NCI-H146 (cell line): ENCODE results near the gene SWAP70.
"Not testable (repeated sequence)": the region's sequence is repeated elsewhere in the genome, so short reads cannot be mapped to it uniquely, and the experiment has no call there.

Source experiments
- DNase-seq: peaks from one replicate; lab custom pipeline; 2025; lab: John Stamatoyannopoulos, UW

The SWAP70 gene

DNA sequence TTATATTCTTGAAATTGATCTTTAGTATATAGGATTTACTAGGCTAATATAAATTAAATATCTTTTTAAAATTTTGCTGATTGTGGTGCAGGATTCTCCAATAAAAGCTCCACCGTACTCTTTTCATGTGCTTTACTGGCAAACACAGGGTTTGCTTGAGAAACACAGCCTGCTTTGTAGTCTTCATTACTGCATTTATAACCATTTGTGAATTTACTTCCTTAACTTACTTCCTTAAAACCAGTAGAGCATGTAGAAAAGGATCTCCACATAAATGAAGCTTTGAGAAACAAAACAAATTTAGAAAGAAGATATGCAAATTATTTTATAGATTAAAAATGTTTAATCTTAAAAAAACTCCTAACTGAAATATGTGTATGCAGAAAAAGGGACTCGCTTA is 28.8 kb downstream of the SWAP70 start:
- DNase-seq: no peak

DNA sequence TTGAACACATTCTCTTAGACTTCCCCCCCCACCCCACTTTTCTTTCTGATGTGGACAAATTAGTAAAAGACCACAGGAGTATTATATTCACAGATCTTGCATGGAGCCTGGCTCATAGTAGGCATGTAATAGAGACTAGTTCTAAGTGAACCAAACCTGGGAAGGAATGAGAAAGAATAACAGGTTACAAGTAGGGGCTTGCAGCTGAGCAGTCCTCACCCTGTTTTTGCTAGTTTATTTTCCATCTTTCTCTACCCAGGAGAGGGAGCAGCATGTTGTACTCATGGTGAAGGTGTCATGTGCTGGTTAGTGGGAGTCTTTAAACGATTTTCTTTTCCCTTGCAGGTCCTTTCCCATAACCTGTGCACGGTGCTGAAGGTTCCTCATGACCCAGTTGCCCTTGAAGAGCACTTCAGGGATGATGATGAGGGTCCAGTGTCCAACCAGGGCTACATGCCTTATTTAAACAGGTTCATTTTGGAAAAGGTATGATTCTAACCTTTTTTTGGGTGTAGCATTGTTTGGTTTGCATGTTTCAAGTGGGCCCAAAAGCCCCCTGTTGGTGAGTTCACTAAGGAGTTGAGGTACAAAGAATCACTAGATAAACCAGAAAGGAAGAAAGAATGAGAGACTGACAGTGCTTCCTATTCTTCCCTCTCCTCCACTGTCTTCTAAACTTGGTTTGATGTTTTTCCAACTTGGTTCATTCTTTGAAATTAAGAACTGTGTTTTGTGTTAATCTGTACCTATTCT is 30.1 kb downstream of the SWAP70 start:
- DNase-seq: no peak

DNA sequence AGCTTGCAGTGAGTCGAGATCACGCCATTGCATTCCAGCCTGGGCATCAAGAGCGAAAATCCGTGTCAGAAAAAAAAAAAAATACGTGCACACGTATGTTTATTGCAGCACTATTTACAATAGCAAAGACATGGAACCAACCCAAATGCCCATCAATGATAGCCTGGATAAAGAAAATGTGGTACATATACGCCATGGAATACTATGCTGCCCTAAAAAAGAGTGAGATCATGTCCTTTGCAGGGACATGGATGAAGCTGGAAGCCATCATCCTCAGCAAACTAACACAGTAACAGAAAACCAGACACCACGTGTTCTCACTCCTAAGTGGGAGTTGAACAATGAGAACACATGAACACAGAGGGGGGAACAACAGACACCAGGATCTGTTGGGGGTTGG is 31.4 kb downstream of the SWAP70 start:
- not testable (repeated sequence) for DNase-seq

DNA sequence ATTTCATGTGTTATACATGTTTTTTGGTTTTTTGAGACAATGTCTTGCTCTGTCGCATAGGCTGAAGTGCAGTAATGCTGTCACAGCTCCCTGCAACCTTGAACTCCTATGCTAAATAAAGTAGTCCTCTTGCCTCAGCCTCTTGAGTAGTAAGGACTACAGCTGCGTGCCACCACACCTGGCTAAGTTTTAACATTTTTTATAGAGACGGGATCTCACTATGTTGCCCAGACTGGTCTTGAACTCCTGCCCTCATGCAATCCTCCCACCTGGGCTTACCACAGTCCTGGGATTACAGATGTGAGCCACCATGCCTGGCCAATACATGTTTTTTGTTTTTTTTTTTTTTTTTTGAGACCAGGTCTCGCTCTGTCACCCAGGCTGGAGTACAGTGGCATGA is 33.9 kb downstream of the SWAP70 start:
- DNase-seq: no peak

DNA sequence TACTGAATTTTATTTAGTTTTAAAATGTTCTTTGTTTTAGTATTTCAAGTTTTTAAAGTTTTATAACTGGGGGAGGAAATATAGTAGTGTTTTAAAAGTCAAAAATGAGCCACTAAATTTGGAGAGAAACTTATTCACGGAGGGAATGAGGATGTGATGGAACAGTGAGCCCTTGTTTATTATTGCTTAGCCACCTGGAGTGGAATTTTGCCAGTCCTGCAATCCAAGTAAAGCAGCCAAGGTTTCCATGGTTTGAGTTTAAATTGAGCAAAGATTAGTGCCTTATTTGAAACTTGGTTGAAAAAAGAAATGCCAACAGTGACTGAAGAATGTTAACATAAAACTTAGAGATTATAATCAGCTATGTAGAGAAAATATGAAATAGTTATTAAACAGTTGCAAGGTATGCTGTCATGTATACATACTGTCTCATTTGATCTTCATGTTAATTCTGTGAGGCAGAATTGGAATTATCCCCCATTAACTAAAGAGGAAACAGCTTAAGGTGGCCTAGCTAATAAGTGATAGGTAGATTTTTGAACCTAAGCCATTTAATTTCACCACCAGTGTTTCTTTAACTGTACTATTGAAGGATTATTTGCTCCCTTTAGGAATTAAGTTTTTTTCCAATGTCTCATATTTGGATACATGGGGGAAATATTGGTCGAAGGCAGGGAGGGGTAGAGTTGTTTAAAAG is 36.4 kb downstream of the SWAP70 start:
- no peak for DNase-seq

DNA sequence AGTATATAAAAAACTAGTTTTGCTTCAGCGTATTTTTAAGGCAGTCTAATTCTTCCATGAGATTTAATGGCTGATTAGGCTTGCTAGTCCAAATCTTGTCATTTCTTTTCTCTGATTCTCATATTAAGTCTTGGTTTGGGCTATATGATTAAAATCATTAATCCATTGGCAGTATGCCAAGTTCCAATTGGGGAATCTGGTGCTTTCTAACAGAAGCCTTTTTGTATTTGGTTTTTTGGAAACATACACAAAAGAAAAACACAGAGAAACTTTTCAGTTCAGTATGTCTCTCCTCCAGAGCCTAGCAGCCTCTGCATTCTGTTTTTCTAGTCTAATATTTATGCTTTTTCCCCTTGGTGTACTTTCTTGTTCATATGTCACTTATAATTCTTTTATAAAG is 37.9 kb downstream of the SWAP70 start:
- no peak for DNase-seq

DNA sequence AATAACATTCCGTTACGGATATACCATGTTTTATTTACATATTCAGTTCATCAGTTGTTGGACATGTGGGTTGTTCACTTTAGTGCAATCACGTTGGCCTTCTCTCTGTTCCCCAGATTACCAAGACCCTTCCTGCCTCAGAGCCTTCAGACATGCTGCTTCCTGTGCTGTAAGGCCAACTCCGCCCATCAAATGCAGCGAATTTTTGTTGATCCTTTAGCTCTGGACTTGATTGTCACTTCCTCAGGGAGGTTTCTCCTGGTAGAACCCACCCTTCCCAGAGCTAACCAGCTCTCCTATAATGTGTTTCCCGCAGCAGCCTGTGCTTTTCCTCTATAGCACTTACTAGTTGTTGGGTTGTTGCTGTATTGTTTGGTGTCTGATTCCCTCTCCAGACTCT is 39.4 kb downstream of the SWAP70 start:
- DNase-seq: no peak

DNA sequence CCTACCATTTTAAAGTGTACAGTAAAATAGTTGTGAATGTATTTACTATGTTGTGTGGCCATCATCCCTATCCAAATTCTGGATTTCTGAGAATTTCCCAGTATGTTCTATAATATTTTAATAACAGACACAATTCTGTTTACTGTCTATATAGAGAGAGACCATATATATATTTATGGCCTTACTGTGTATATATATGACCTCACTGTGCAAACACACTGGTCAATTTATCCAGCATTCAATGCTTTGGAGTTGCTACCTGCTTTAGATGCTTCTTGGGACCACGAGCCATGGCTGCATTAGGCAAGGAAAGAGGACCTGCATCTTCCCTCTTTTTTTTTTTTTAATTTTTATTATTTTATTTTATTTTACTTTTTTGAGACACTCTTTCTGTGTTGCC is 40.2 kb downstream of the SWAP70 start:
- DNase-seq: no peak

DNA sequence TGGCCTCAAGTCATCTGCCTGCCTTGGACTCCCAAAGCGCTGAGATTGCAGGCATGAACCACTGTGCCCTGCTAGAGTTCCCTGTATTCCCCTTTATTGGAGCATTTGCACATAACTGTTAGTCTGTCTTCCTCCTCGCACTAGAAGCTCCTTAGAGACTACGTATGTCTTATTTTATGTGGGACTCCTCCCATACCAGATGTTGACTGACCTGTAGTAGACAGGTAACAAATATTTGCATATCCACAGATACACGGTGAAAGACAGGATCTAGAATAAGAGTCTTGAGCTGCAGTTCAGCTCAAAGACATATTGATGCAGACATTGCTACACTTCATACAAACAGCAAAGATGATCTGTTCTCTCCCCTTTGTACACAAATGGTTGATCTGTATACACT is 40.7 kb downstream of the SWAP70 start:
- DNase-seq: no peak

DNA sequence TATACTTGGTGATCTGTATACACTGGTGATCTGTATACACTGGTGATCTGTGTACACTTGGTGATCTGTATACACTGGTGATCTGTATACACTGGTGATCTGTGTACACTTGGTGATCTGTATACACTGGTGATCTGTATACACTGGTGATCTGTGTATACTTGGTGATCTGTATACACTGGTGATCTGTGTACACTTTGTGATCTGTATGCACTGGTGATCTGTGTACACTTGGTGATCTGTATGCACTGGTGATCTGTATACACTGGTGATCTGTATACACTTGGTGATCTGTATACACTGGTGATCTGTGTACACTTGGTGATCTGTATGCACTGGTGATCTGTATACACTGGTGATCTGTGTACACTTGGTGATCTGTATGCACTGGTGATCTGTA is 41.5 kb downstream of the SWAP70 start:
- DNase-seq: not testable (repeated sequence)

DNA sequence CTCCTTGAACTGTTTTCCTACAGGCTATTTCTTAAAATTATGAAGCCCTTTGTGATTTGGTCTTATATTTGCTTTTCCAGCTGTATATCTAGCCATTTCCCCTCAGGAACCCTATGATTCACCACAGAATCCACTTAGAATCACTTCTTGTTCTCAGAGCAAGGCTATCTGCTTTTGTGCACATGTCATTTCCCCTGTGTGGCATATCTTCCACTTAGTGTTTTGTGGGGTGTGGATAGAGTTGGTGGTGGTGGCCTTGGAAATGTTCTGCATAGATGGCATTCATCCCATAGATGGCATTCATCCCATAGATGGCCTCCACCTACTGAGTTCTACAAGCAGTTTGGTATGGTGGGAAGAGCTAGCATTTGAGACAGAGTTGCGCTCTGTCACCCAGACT is 44.7 kb downstream of the SWAP70 start:
- no peak for DNase-seq

DNA sequence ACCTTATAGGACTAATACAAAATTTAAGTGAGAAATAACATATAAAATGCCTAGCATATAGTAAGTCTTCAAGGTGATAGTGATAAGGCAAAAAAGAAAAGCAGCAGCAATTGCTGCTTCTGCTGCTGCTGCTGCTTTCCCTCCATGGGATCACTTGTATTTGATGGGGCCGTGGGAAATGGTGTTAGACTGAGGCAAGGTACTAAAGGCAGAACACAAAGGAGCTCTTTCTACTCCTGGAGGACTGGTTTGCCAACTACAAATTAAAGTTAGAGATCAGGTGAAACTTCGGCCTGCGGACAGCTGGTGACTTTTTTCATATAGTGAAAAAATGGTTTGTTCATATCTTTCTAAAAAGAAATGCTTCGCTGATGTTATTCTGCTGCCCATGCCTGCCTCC is 46.3 kb downstream of the SWAP70 start:
- no peak for DNase-seq

DNA sequence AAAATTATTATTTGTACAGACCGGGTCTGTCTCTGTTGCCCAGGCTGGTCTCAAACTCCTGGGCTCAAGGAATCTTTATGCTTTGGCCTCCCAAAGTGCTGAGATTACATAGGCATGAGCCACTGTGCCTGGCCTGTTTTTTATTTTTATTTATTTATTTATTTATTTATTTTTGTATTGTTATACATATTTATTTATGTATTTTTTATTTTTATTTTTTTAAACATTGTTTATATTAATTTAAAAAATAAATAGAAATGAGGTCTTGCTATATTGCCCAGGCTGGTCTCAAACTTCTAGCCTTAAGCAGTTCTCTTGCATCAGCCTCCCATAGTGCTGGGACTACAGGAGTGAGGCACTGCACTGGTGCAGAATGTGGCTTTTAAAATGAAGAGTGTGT is 47.0 kb downstream of the SWAP70 start:
- no peak for DNase-seq

DNA sequence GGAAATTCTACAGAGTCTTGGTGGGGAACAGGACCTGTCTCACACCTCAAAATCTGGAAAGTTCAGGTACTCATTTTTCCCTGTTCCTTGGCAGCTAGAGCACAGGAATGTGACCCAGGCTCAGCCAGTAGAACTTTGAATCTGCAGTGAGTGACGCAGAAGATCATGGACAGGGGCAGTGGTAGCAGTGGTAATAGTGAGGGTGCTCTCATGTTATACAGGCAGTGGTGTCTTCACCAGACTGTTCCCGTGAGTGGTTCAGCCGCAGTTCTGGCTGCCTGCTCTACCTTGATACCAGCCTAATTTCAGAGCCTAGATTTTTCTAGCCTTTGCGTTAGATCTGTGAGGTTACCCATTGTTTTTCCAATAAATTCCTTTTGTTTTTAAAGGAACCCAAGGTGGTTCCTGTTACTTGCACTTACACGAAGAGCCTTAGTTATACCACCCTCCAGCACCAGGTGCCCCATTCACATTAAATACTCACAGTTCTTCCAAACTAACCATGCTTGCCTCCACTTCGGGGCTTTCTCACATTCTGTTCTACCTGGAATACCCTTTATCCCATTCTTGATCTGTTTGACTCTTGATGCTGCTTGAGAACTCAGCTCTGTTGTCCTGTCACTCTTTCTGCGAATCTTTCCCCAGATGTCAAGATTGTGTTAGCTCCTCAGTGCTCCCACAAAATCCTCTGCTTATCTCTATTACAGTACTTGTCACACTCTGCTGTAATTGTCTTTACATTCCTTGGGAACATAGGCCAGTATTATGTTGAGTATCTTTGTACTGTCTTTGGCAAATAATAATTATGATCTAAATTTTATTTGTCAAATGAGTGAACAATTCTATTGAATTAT is 47.8 kb downstream of the SWAP70 start:
- no peak for DNase-seq

DNA sequence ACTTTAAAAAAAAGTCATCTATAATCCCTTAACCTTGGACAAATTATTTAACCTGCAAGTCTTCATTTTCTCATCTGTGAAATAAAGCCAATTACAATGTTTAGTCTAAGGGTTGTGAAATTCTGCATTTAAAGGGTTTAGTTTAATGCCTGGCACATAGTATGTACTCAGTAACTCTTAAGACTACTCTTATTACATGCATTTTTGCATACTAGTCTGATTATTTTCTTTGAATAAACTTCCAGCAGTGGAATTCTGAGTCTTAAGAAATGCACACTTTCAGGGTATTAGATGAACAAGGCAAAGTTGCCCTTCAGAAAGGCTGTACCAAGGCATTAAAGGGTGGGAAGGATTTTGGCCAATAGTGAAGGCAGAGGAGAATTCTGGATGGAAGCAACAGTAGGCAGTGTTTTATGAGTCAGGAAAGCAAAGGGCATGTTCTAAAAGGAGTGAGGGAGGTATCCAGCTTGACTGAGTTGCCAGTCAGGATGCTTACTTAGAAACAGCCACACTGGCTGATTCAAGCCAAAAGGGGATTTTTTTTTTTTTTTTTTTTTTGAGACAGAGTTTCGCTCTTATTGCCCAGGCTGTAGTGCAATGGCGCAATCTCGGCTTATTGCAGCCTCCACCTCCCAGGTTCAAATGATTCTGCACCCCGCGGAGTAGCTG is 50.5 kb downstream of the SWAP70 start:
- no peak for DNase-seq

DNA sequence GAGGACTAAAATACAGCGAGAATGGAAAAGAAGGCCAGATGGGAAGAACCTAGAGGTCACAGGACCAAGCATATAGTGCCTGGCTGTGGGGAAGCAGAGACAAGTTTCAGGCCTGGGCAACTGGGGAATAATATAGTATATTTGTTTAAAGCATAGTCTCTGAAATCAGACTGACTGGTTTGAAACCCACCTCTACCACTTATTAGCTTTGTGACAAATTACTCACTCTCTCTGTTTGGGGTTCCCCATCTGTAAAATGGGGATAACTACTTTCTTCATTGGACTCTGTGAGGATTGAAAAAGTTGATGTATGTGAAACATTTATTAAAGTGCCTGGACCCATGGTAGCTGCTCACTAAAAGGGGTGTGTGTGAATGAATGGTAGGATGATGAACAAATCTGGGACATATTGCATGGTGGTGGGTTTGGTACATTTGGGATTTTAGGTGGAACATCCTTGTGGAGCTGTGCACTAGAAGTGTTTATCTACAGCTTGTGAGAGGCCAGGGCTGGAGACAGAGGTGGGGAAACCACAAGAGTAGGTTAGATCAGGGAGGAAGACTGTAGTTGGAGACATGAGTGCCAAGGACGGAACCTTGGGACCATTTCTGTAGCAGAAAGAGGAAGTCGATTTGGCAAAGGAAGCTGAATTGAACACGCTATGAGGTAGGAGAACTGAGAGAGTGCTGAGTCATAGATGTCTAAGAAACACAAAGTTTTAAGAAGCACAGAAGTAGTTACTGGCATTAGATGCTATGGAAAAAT is 52.6 kb downstream of the SWAP70 start:
- no peak for DNase-seq

DNA sequence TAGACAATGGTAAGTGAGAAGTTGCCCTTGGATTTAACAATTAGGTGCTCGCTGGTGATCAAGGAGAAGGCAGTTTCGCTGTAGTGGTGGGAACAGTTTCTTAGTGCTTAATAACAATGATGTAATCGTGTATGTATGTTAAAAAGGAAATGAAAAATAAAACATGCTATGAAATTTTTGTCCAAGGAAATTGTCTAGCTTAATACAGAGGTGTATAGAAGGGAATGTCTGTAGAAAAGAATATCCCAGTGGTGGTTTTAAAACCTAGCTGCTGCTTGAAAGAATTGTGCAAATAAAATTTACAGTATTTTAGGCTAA is 53.1 kb downstream of the SWAP70 start:
- no peak for DNase-seq

DNA sequence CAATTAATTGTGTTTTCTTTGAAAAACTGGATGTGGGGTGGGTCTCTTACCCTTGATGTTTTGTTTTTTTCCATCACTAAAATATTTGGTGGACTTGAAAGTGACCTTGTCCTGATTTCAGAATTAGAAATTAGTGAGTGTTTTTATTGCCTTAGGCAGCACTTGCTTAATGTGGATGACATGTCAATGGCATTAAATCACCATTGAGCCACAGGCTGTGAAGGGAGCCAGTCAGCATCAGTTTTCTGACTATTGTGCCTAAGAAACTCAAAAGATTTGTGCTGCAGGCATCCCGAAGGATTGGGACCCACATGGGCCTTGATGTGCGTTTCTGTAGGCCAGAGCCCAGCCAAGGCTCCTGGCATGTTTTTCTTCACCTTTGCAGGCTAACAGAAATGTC is 53.8 kb downstream of the SWAP70 start:
- DNase-seq: no peak

DNA sequence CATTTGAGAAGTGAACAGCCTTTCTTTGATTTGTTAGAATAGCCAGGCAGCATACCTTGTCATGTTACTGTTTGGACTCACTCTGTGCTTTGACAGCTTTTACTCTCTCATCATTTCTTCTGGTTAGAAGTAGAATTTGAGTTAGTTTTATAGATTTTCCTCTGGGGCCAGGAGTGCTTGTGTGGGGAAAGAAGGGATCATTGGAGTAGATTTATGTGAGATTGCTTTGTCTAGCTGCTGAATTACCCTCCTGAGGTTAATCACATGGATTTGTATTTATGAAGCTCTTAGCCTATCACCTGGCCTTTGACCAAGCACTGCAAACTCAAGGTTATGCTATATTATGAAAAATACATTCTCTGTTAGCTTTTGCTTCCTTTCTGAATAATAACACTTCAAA is 54.3 kb downstream of the SWAP70 start:
- no peak for DNase-seq

DNA sequence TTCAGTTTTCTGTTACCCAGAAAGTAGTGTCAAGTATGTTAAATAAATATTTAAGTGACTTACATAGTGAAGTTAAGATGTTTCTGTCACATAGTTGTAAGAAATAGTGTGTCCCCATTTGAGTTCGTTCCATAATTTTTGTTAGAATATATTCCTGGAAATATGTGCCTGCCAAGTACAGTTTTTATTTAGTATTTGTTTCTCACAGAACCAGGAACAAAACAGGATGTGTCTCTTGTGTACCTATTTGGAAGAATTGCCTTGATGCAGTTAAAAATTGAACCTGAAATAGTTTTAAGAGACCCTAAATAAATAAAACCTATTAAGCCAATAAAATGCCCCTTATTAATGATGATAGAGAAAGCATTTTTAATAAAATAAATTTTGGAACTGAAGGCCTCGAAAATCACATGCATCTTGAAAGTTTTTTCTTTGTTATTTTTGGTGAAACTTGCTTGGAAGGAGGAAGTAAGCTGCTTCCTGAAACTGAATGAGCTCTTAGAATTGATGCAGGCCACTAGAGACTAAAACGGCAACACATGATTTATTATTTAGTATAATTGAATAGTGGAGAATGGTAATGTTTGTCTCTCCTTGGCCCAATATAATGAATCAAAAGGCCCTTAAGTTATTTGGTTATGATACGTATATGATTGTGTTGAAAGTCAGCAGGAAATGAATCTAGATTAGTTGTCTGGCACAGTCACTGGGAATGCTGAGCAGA is 55.9 kb downstream of the SWAP70 start:
- DNase-seq: no peak

DNA sequence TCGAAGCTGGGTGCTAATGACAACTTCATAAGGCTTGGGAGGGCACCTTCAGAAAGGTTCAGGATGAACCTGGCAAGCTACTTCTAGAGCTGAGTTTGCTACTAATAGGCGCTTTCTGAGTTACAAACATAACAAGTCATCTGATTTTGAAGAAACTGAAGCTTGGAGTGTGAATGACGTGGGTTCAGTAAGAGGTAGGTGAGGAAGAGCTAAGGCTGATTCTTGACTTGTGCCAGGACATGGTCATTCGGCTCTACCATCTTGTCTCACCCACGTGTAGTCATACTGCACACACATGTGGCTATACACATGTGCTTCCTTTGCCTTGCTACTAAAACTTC is 56.4 kb downstream of the SWAP70 start:
- DNase-seq: no peak
